NB4 (cell line): ENCODE results near the gene GNG14.

Experiments
- DNase-seq: peaks from one replicate; pipeline ENCODE4 v3.0.0; 2010; ENCODE audit warnings: low read depth
- H3K4me3 ChIP-seq: one replicate; pipeline ENCODE4 v1.5.1; 2011; ENCODE audit warnings: mild to moderate bottlenecking, low read depth, low read length, moderate library complexity
- CTCF ChIP-seq: IDR thresholded peaks from one replicate; pipeline ENCODE4 v1.5.1; 2012; ENCODE audit warnings: low read depth, low read length
- MAX ChIP-seq: IDR thresholded peaks from 2 replicates; pipeline ENCODE4 v1.6.1; 2011; ENCODE audit warnings: low read depth, low read length
- MYC ChIP-seq: IDR thresholded peaks from 2 replicates; pipeline ENCODE4 v1.6.1; 2011; ENCODE audit warnings: low read depth, low read length
- POLR2A ChIP-seq: IDR thresholded peaks from 2 replicates; pipeline ENCODE4 v1.6.1; 2011; ENCODE audit warnings: mild to moderate bottlenecking; ENCODE audit not compliant: insufficient read length; ENCODE audit errors: extremely low read depth

Gene GNG14

DNA sequence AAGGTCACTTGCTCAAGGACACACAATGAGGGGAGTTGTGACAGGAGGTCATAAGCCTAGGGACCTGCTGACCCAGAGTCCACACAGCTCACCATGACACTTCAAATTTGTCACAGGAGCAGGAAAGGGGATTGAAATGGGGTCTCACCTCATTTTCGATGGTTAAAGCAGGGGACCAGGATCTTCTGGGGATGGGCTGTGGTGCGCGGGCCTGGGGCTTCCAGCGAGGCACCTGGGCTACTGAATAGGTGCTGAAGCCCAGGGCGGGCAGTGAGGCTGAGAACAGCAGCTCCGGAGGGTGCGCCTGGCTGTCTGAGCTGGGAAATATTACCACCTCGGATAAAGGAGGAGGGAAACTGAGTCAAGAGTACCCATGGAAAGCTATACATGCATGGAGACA, 32.3 kb upstream of the GNG14 start:
- TF ChIP-seq MAX, result no peak
- TF ChIP-seq MYC, result no peak
- no peak for TF ChIP-seq CTCF
- TF ChIP-seq POLR2A, result no peak
- no peak overlapping the region for H3K4me3 ChIP-seq
- no peak for DNase-seq

DNA sequence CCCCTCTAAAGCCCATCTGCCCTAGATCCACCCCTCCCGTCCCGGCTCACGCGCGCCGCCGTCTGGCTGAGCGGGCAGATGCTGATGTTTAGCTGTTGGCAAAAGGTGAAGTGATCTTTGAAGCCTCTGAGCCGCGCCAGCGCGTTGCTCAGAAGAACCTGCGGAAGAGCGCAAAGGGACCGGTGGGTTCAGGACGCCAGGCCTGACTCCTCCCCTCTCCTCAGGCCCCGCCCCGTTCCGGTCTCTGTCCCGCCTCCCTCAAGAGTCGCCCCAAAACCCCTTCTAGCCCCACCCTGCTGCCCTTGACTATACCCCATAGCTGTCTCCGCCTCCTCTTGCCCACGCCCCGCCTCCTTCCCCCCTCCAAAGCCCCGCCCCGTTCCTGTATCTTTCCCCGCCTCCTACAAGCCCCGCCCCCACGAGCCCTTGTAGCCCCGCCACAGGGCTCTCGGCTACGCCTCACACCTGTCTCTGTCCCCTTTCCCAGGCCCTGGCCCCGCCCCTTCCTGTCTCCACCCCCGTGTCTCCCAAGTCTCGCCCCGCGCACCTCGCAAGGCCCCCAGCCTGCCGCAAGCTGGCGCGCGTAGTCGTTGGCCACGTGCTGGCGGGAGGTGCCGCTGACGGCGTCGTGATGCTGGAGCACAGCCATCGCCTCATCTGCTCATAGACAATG, 30.8 kb upstream of the GNG14 start:
- no peak overlapping the region for H3K4me3 ChIP-seq
- TF ChIP-seq POLR2A, result no peak
- no peak for TF ChIP-seq MYC
- TF ChIP-seq MAX, result no peak
- no peak for TF ChIP-seq CTCF
- no peak for DNase-seq

GRCh38 chr19:12657966-12658365, 29.8 kb upstream of the GNG14 start:
- TF ChIP-seq CTCF, result peak; percentile 17
- no peak for TF ChIP-seq POLR2A
- no peak overlapping the region for H3K4me3 ChIP-seq
- no peak for DNase-seq

- H3K4me3 ChIP-seq, result no peak overlapping the region
- no peak for DNase-seq
- TF ChIP-seq CTCF (no peak), MAX (no peak), POLR2A (no peak), MYC (no peak)
Measured at GRCh38 chr19:12660980-12661379, 26.8 kb upstream of the GNG14 start.

- DNase-seq, result peak; percentile 67
- TF ChIP-seq CTCF (no peak), MAX (no peak), POLR2A (no peak), MYC (no peak)
- H3K4me3 ChIP-seq, result peak overlapping the region; percentile 98
Measured at GRCh38 chr19:12664406-12665280, 23.2 kb upstream of the GNG14 start.
